Stomach smooth muscle (tissue), 2 donors: ENCODE measurements around the gene ENOX2.

Experiments
- H3K27ac ChIP-seq: one replicate; pipeline ENCODE4 v1.7.0; 2013; ENCODE audit warnings: mild to moderate bottlenecking, low read length, inconsistent platforms
- H3K27me3 ChIP-seq, 2 donors: one replicate each; pipeline ENCODE4 v1.7.0; 2013; ENCODE audit warnings: low read length in 2 of 2; ENCODE audit not compliant: insufficient read depth in 2 of 2, control insufficient read depth in 1 of 2
- H3K36me3 ChIP-seq, 2 donors: one replicate each; pipeline ENCODE4 v1.7.0; 2013; ENCODE audit warnings: low read length in 2 of 2; ENCODE audit not compliant: control insufficient read depth in 2 of 2, insufficient read depth in 2 of 2
- H3K4me1 ChIP-seq: one replicate; pipeline ENCODE4 v1.7.0; 2013; ENCODE audit warnings: low read length; ENCODE audit not compliant: control insufficient read depth, insufficient read depth
- H3K4me3 ChIP-seq, 2 donors: one replicate each; pipeline ENCODE4 v1.7.0; 2013; ENCODE audit warnings: low read length in 2 of 2
- H3K9ac ChIP-seq, 2 donors: one replicate each; pipeline ENCODE4 v1.7.0; 2013; ENCODE audit warnings: low read length in 2 of 2, mild to moderate bottlenecking in 1 of 2
- H3K9me3 ChIP-seq, 2 donors: one replicate each; pipeline ENCODE4 v1.7.0; 2013; ENCODE audit warnings: low read length in 2 of 2; ENCODE audit not compliant: control insufficient read depth in 2 of 2
- donor health status: healthy.
- donor health status: Pancreatic carcinoma.

Gene ENOX2

GRCh38 chrX:130788786-130789581, 114.0 kb downstream of the ENOX2 start:
- Histone ChIP-seq H3K9me3 (no peaks in the 10 kb centered on the region), H3K36me3 (no peaks in the 10 kb centered on the region), H3K27me3 (no peaks in the 10 kb centered on the region), H3K4me1 (no peaks in the 10 kb centered on the region), H3K4me3 (no peak overlapping the region), H3K27ac (no peak overlapping the region), H3K9ac (no peak overlapping the region)

GRCh38 chrX:130786030-130786429, 117.0 kb downstream of the ENOX2 start:
- Histone ChIP-seq H3K9ac (no peak overlapping the region), H3K9me3 (no peaks in the 10 kb centered on the region), H3K27me3 (no peaks in the 10 kb centered on the region), H3K36me3 (no peaks in the 10 kb centered on the region), H3K27ac (no peak overlapping the region), H3K4me3 (no peak overlapping the region), H3K4me1 (no peaks in the 10 kb centered on the region)

- H3K9me3 ChIP-seq: no peaks in the 10 kb centered on the region
- no peaks in the 10 kb centered on the region for H3K4me1 ChIP-seq
- no peaks in the 10 kb centered on the region for H3K27me3 ChIP-seq
Observed at GRCh38 chrX:130778773-130779172, 124.2 kb downstream of the ENOX2 start.

GRCh38 chrX:130775849-130776248, 127.2 kb downstream of the ENOX2 start:
- Histone ChIP-seq H3K4me1 (no peaks in the 10 kb centered on the region), H3K4me3 (no peak overlapping the region), H3K9me3 (no peaks in the 10 kb centered on the region), H3K9ac (no peak overlapping the region), H3K27ac (no peak overlapping the region), H3K27me3 (no peaks in the 10 kb centered on the region), H3K36me3 (no peaks in the 10 kb centered on the region)

More at GRCh38 chrX:130778773-130779172, 124.2 kb downstream of the ENOX2 start:
- H3K27ac ChIP-seq: no peak overlapping the region
- no peak overlapping the region for H3K4me3 ChIP-seq
- no peak overlapping the region for H3K9ac ChIP-seq
- no peaks in the 10 kb centered on the region for H3K36me3 ChIP-seq

- no peaks in the 10 kb centered on the region for H3K27me3 ChIP-seq
- no peaks in the 10 kb centered on the region for H3K4me1 ChIP-seq
- no peak overlapping the region for H3K9ac ChIP-seq
- no peaks in the 10 kb centered on the region for H3K9me3 ChIP-seq
- H3K27ac ChIP-seq: no peak overlapping the region
- H3K4me3 ChIP-seq: no peak overlapping the region
- H3K36me3 ChIP-seq: no peaks in the 10 kb centered on the region
Observed at GRCh38 chrX:130772776-130773143, 130.2 kb downstream of the ENOX2 start.

GRCh38 chrX:130772105-130772775, 130.8 kb downstream of the ENOX2 start:
- no peaks in the 10 kb centered on the region for H3K4me1 ChIP-seq
- no peak overlapping the region for H3K9ac ChIP-seq
- no peaks in the 10 kb centered on the region for H3K27me3 ChIP-seq
- H3K36me3 ChIP-seq: no peaks in the 10 kb centered on the region
- H3K27ac ChIP-seq: no peak overlapping the region
- no peaks in the 10 kb centered on the region for H3K9me3 ChIP-seq
- no peak overlapping the region for H3K4me3 ChIP-seq

GRCh38 chrX:130771648-130772047, 131.4 kb downstream of the ENOX2 start:
- Histone ChIP-seq H3K4me1 (no peaks in the 10 kb centered on the region), H3K4me3 (no peak overlapping the region), H3K9me3 (no peaks in the 10 kb centered on the region), H3K27ac (no peak overlapping the region), H3K27me3 (no peaks in the 10 kb centered on the region), H3K9ac (no peak overlapping the region), H3K36me3 (no peaks in the 10 kb centered on the region)

GRCh38 chrX:130771230-130771629, 131.8 kb downstream of the ENOX2 start:
- Histone ChIP-seq H3K27ac (no peak overlapping the region), H3K4me1 (no peaks in the 10 kb centered on the region), H3K4me3 (no peak overlapping the region), H3K27me3 (no peaks in the 10 kb centered on the region), H3K9ac (no peak overlapping the region), H3K36me3 (no peaks in the 10 kb centered on the region), H3K9me3 (no peaks in the 10 kb centered on the region)

GRCh38 chrX:130770615-130771014, 132.4 kb downstream of the ENOX2 start:
- no peak overlapping the region for H3K27ac ChIP-seq
- H3K9me3 ChIP-seq: no peaks in the 10 kb centered on the region
- H3K36me3 ChIP-seq: no peaks in the 10 kb centered on the region
- no peak overlapping the region for H3K4me3 ChIP-seq
- H3K27me3 ChIP-seq: no peaks in the 10 kb centered on the region
- H3K9ac ChIP-seq: no peak overlapping the region
- H3K4me1 ChIP-seq: no peaks in the 10 kb centered on the region

- H3K27me3 ChIP-seq: no peaks in the 10 kb centered on the region
- H3K9ac ChIP-seq: no peak overlapping the region
- no peak overlapping the region for H3K27ac ChIP-seq
- H3K9me3 ChIP-seq: no peaks in the 10 kb centered on the region
- H3K4me3 ChIP-seq: no peak overlapping the region
- no peaks in the 10 kb centered on the region for H3K4me1 ChIP-seq
- H3K36me3 ChIP-seq: no peaks in the 10 kb centered on the region
Observed at GRCh38 chrX:130769835-130770234, 133.2 kb downstream of the ENOX2 start.

GRCh38 chrX:130758072-130758471, 144.9 kb downstream of the ENOX2 start:
- no peaks in the 10 kb centered on the region for H3K4me1 ChIP-seq
- H3K27ac ChIP-seq: no peak overlapping the region
- H3K4me3 ChIP-seq: no peak overlapping the region
- H3K9me3 ChIP-seq: no peaks in the 10 kb centered on the region
- H3K27me3 ChIP-seq: peaks cover 0 to 2% of the 10 kb centered on the region in 2 donors
- H3K36me3 ChIP-seq: no peaks in the 10 kb centered on the region
- no peak overlapping the region for H3K9ac ChIP-seq
